DOHH2 (cell line): ENCODE measurements around the gene CHN2.

Experiments
- H3F3A ChIP-seq: fragments of 200-600 bp; sonication (generic), shearing (Covaris generic); 2 replicates; pipeline ENCODE4 v1.6.0; 2016; ENCODE audit warnings: antibody characterized with exemption, mild to moderate bottlenecking; ENCODE audit not compliant: control insufficient read depth, insufficient read depth
- H3K27ac ChIP-seq: fragments of 200-600 bp; sonication (generic); 2 replicates; pipeline ENCODE4 v1.5.1; 2014; ENCODE audit warnings: low read depth, mild to moderate bottlenecking, low read length, moderate library complexity
- H3K27me3 ChIP-seq: fragments of 200-600 bp; sonication (generic); 2 replicates; pipeline ENCODE4 v1.6.1; 2014; ENCODE audit warnings: mild to moderate bottlenecking, low read length, mixed read lengths; ENCODE audit not compliant: control insufficient read depth
- H3K36me3 ChIP-seq: fragments of 200-600 bp; sonication (generic); 2 replicates; pipeline ENCODE4 v1.6.1; 2014; ENCODE audit warnings: mild to moderate bottlenecking, low read length, moderate library complexity, mixed read lengths; ENCODE audit not compliant: control insufficient read depth
- H3K4me1 ChIP-seq: fragments of 200-600 bp; sonication (generic); 2 replicates; pipeline ENCODE4 v1.6.1; 2014; ENCODE audit warnings: mild to moderate bottlenecking, low read length, mixed read lengths; ENCODE audit not compliant: control insufficient read depth
- H3K4me2 ChIP-seq: fragments of 200-600 bp; sonication (generic); 2 replicates; pipeline ENCODE4 v1.6.0; 2014; ENCODE audit warnings: mild to moderate bottlenecking, low read length, moderate library complexity
- H3K4me3 ChIP-seq: fragments of 200-600 bp; sonication (generic); 2 replicates; pipeline ENCODE4 v1.5.1; 2014; ENCODE audit warnings: mild to moderate bottlenecking, low read length, mixed read lengths
- H3K79me2 ChIP-seq: fragments of 200-600 bp; sonication (generic); 2 replicates; pipeline ENCODE4 v1.6.1; 2014; ENCODE audit warnings: mild to moderate bottlenecking, low read length, mixed read lengths; ENCODE audit not compliant: control insufficient read depth
- H3K9me2 ChIP-seq: fragments of 200-600 bp; sonication (generic); replicated peaks from 2 replicates; pipeline ENCODE4 v1.6.1; 2014; ENCODE audit warnings: mild to moderate bottlenecking, low read length, mixed read lengths; ENCODE audit not compliant: control insufficient read depth
- H3K9me3 ChIP-seq: fragments of 200-600 bp; sonication (generic); 2 replicates; pipeline ENCODE4 v1.6.1; 2014; ENCODE audit warnings: antibody characterized with exemption, low read length, mixed read lengths; ENCODE audit not compliant: control insufficient read depth, insufficient read depth
- H4K20me1 ChIP-seq: fragments of 200-600 bp; sonication (generic); 2 replicates; pipeline ENCODE4 v1.6.0; 2014; ENCODE audit warnings: low read depth, mild to moderate bottlenecking, antibody characterized with exemption, low read length, moderate library complexity; ENCODE audit not compliant: control insufficient read depth, insufficient read depth
- EZH2phosphoT487 ChIP-seq: fragments of 200-600 bp; sonication (generic); IDR thresholded peaks from 2 replicates; pipeline ENCODE4 v1.6.1; 2017; ENCODE audit warnings: borderline replicate concordance, mild to moderate bottlenecking, antibody characterized with exemption, low read length, moderate library complexity, mixed read lengths
- TF ChIP-seq, protein P1 (sequence below): fragments of 200-600 bp; sonication (generic); IDR thresholded peaks from one replicate; pipeline ENCODE4 v1.5.1; 2014; ENCODE audit warnings: antibody characterized with exemption, mild to moderate bottlenecking, low read depth, low read length; ENCODE audit not compliant: poor library complexity, severe bottlenecking

The CHN2 gene

DNA sequence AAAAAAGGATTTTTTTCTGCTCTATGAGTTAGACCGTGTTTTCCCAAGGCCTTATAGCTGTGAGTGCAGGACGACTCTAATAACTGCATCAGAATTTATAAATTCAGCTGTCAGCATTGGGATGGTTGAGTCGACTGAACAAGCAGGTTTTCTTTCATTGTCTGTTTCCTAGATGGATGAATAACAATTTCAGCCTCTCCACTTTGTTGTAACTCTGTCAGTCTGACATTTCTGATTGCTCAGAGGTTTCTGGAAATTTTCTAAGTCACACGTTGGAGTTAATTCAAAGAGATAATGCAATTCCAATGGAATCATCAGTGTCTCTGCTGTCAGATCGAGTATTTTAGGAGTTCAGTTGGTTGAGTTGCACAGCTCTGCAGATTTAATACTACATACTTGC, 159.2 kb downstream of the CHN2 start:
- H3K27ac ChIP-seq = no peak overlapping the region
- no peaks in the 10 kb centered on the region for H3K36me3 ChIP-seq
- H3K4me1 ChIP-seq = no peaks in the 10 kb centered on the region
- no peak overlapping the region for H3K4me3 ChIP-seq
- H3K79me2 ChIP-seq = no peaks in the 10 kb centered on the region
- H3K27me3 ChIP-seq = no peaks in the 10 kb centered on the region
- H3K4me2 ChIP-seq = no peak overlapping the region
- no peak for TF ChIP-seq EZH2phosphoT487
- TF ChIP-seq, protein P1, sequence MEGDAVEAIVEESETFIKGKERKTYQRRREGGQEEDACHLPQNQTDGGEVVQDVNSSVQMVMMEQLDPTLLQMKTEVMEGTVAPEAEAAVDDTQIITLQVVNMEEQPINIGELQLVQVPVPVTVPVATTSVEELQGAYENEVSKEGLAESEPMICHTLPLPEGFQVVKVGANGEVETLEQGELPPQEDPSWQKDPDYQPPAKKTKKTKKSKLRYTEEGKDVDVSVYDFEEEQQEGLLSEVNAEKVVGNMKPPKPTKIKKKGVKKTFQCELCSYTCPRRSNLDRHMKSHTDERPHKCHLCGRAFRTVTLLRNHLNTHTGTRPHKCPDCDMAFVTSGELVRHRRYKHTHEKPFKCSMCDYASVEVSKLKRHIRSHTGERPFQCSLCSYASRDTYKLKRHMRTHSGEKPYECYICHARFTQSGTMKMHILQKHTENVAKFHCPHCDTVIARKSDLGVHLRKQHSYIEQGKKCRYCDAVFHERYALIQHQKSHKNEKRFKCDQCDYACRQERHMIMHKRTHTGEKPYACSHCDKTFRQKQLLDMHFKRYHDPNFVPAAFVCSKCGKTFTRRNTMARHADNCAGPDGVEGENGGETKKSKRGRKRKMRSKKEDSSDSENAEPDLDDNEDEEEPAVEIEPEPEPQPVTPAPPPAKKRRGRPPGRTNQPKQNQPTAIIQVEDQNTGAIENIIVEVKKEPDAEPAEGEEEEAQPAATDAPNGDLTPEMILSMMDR = no peak
- no peaks in the 10 kb centered on the region for H3F3A ChIP-seq
- H3K9me3 ChIP-seq = no peaks in the 10 kb centered on the region
- no peaks in the 10 kb centered on the region for H3K9me2 ChIP-seq
- H4K20me1 ChIP-seq = no peaks in the 10 kb centered on the region

DNA sequence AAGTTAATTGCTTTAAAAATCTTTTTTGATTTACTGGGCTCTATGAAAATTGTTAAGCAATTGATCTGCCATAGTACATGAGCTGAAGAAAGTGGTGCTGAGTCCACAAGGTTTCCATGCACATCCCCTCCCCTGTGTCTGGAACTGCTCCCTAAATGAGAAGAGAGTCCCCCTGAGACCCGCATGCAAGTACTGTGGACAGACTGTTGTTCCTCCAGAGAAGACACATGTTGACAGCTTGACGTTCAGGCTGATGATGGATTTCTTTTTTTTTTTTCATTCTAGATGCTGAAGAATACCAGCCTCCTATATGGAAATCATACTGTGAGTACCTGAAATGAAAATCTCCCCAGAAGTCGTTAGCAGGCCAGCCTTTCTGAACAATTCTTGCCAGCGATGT, 159.8 kb downstream of the CHN2 start:
- H3K9me2 ChIP-seq = no peaks in the 10 kb centered on the region
- no peaks in the 10 kb centered on the region for H3K9me3 ChIP-seq
- no peaks in the 10 kb centered on the region for H3K36me3 ChIP-seq
- no peaks in the 10 kb centered on the region for H3F3A ChIP-seq
- H3K79me2 ChIP-seq = no peaks in the 10 kb centered on the region
- H4K20me1 ChIP-seq = no peaks in the 10 kb centered on the region
- H3K27me3 ChIP-seq = no peaks in the 10 kb centered on the region
- no peaks in the 10 kb centered on the region for H3K4me1 ChIP-seq
- no peak overlapping the region for H3K27ac ChIP-seq
- no peak overlapping the region for H3K4me3 ChIP-seq
- TF ChIP-seq EZH2phosphoT487 = no peak
- TF ChIP-seq, protein P1 = no peak
- no peak overlapping the region for H3K4me2 ChIP-seq

DNA sequence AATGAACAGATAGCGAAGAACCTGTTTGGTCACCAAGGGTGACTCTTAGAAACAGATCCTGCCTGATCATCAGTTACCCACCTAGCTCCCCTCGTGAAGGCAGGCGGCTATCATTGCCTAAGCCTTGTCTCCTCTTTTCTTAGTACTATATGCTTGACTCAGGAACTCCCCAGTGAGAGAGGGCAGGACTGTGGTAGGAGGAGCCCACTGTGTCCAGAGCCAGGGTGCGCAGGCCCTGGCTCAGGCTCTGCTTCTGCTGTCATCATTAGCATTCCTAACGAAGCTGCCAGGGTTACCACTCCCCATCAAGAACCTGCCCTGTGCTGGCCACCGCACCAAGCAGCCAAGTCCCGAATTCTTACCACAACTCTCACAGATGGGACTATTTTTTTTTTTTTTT, 160.8 kb downstream of the CHN2 start:
- Histone ChIP-seq H3K79me2 (no peaks in the 10 kb centered on the region), H3K27me3 (no peaks in the 10 kb centered on the region), H3K4me2 (no peak overlapping the region), H3F3A (no peaks in the 10 kb centered on the region), H3K27ac (no peak overlapping the region), H3K9me3 (no peaks in the 10 kb centered on the region), H3K4me1 (no peaks in the 10 kb centered on the region), H4K20me1 (no peaks in the 10 kb centered on the region), H3K36me3 (no peaks in the 10 kb centered on the region), H3K4me3 (no peak overlapping the region), H3K9me2 (no peaks in the 10 kb centered on the region)
- no peak for TF ChIP-seq EZH2phosphoT487
- TF ChIP-seq, protein P1 = no peak

DNA sequence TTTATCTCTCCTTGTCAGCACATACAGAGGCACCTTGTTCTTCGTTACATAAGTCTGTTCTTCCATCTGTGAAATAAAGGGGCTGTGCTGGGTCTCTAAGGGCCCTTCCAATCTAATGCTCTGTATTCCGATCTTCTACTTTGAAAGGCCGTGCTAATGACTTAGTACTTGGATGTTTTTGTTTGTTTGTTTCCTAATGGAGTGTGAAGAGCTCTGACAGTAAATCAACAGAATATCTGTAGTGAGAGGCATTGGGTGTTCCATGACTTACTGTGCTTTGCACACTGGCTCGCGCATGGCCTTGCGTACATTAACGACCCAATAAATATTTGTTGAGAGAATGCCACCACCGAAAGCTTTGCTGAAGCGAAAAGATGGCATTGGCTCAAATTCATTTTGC, 162.1 kb downstream of the CHN2 start:
- Histone ChIP-seq H3K79me2 (no peaks in the 10 kb centered on the region), H3K9me3 (no peaks in the 10 kb centered on the region), H3K27ac (no peak overlapping the region), H3K4me3 (no peak overlapping the region), H3K9me2 (no peaks in the 10 kb centered on the region), H3F3A (no peaks in the 10 kb centered on the region), H3K36me3 (no peaks in the 10 kb centered on the region), H3K4me1 (no peaks in the 10 kb centered on the region), H3K4me2 (no peak overlapping the region), H4K20me1 (no peaks in the 10 kb centered on the region), H3K27me3 (no peaks in the 10 kb centered on the region)
- TF ChIP-seq, protein P1 = no peak
- TF ChIP-seq EZH2phosphoT487 = no peak
